Ovary (tissue), 9 donors: ENCODE measurements around the gene ARMC2. TPM values are rescaled to one million over a fixed set of nuclear protein-coding genes. Genes with fewer than 3 reads are reported as not detected.

Experiments
- DNase-seq, 5 donors: peaks; one replicate each; pipeline ENCODE4 v3.0.0-alpha.2; 2019 to 2020
- H3K27ac ChIP-seq, 2 donors: fragments of 200-600 bp; one replicate each; pipeline versions ENCODE4 v1.5.1 to v1.8.0; 2019 to 2022
- H3K27me3 ChIP-seq: fragments of 200-600 bp; one replicate; pipeline ENCODE4 v1.8.0; 2022
- H3K36me3 ChIP-seq: fragments of 200-600 bp; sonication (generic); one replicate; pipeline ENCODE4 v1.5.1; 2019
- H3K4me1 ChIP-seq: one replicate; pipeline ENCODE4 v1.8.1; 2013; ENCODE audit warnings: mild to moderate bottlenecking, moderate library complexity; ENCODE audit not compliant: insufficient read depth
- H3K4me3 ChIP-seq: fragments of 200-600 bp; sonication (generic); one replicate; pipeline ENCODE4 v1.5.1; 2017
- H3K9me3 ChIP-seq, 2 donors: fragments of 200-600 bp in 1 of 2; sonication (generic) in 1 of 2; one replicate each; pipeline versions ENCODE4 v1.5.1 to v1.8.1; 2013 to 2019; ENCODE audit warnings: mild to moderate bottlenecking in 1 of 2, moderate library complexity in 1 of 2
- CTCF ChIP-seq, 3 donors: fragments of 450-650 bp in 2 of 3; fragments of 200-600 bp in 1 of 3; IDR thresholded peaks; one replicate each; pipeline versions ENCODE4 v1.5.1 to v1.8.0; 2016 to 2022; ENCODE audit warnings: antibody characterized with exemption in 3 of 3, mild to moderate bottlenecking in 1 of 3
- EP300 ChIP-seq: sonication (generic); formaldehyde crosslinking; IDR thresholded peaks from one replicate; pipeline ENCODE4 v1.6.1; 2017; ENCODE audit warnings: antibody characterized with exemption
- POLR2A ChIP-seq: fragments of 450-650 bp; IDR thresholded peaks from one replicate; pipeline ENCODE4 v1.6.1; 2017; ENCODE audit warnings: antibody characterized with exemption, mild to moderate bottlenecking, moderate library complexity
- WGBS, 3 donors: extraction: QIAGEN DNeasy Blood & Tissue Kit in 1 of 3; methylation state at CpG; one replicate each; pipeline versions ENCODE4 v1.1.5 to v1.1.7; 2013 to 2017; 5-methylcytosine and 5-hydroxymethylcytosine counted together
- intact Hi-C, 4 donors: fragments of 100-400 bp; cut with DNase I; formaldehyde crosslinking; loops; one replicate each; pipeline versions ENCODE4 v1.11.0 to v1.15.1; 2022 to 2023
- polyA plus RNA-seq, 2 donors: library from polyadenylated mRNA; stranded (reverse); fragments of 200-250 nt in 1 of 2; fragments of 350-450 nt in 1 of 2; fragmentation: Illumina TruSeq in 1 of 2; extraction: RNeasy Lipid Tissue Mini Kit (QIAGEN cat#74804) in 1 of 2; gene quantifications; one replicate each; pipeline ENCODE4 v1.2.3, GENCODE V29; 2013 to 2014
- total RNA-seq, 7 donors: library from RNA; depleted of rRNA in 2 of 7; stranded (reverse); fragments of >200 nt in 2 of 7; fragmentation: NEBNext Ultra II Directional in 3 of 7; extraction: Animal tissue kit (Norgen Biotek cat#: 25700) in 3 of 7; gene quantifications; one replicate each; pipeline versions ENCODE4 v1.1.0 to v1.2.4, GENCODE V29; 2016 to 2023
- donor health status: DM: no; HTN: no; CAD: no; lungs with moderate emphysema.
- donor health status: DM: no; HTN: no; CAD: no.
- donor health status: Bipolar disorder and iron deficiency.
- donor health status: DM: yes; HTN: yes; CAD: no.
- donor health status: DM: no; HTN: no; CAD: no.
- donor health status: DM: yes; HTN: yes; CAD: no.

ARMC2 gene
- total and polyA plus RNA-seq, 9 donors = 3.2 to 14.7 (median 9.2) TPM

- intact Hi-C loops = no loop called here
- DNase-seq = no peak
- H3K27ac ChIP-seq = no peak overlapping the region
Observed at GRCh38 chr6:108915258-108915657, 67.0 kb downstream of the ARMC2 start.

GRCh38 chr6:108916026-108916686 is 67.9 kb downstream of the ARMC2 start:
- TF ChIP-seq CTCF (IDR thresholded peaks at IDR 0.05) = no peak
- no peak for TF ChIP-seq POLR2A
- TF ChIP-seq EP300 = no peak
- Histone ChIP-seq H3K27me3 (no peaks in the 10 kb centered on the region), H3K4me1 (peaks cover 2% of the 10 kb centered on the region), H3K27ac (no peak overlapping the region), H3K4me3 (no peak overlapping the region), H3K9me3 (no peaks in the 10 kb centered on the region), H3K36me3 (no peaks in the 10 kb centered on the region)
- 83 to 94% (median 91%) methylated on average over 6 of the region's 6 CpGs for WGBS, 3 donors
- DNase-seq = no peak
- intact Hi-C loops = no loop called here

More at GRCh38 chr6:108915258-108915657, 67.0 kb downstream of the ARMC2 start:
- Histone ChIP-seq H3K27me3 (no peaks in the 10 kb centered on the region), H3K4me1 (no peaks in the 10 kb centered on the region), H3K36me3 (no peaks in the 10 kb centered on the region), H3K4me3 (no peak overlapping the region), H3K9me3 (no peaks in the 10 kb centered on the region)
- WGBS, 3 donors = 76 to 82% (median 79%) methylated on average over 5 of the region's 5 CpGs
- TF ChIP-seq CTCF (IDR thresholded peaks at IDR 0.05) (no peak), POLR2A (no peak), EP300 (no peak)

- no peak overlapping the region for H3K27ac ChIP-seq
- WGBS, 3 donors = 78 to 93% (median 80%) methylated on average over 1 of the region's 1 CpG
- H3K9me3 ChIP-seq = no peaks in the 10 kb centered on the region
- intact Hi-C loops = no loop called here
- no peaks in the 10 kb centered on the region for H3K27me3 ChIP-seq
- TF ChIP-seq EP300 (no peak), POLR2A (no peak), CTCF (IDR thresholded peaks at IDR 0.05) (no peak)
- H3K4me3 ChIP-seq = no peak overlapping the region
- peaks cover 2% of the 10 kb centered on the region for H3K4me1 ChIP-seq
- no peak for DNase-seq
- no peaks in the 10 kb centered on the region for H3K36me3 ChIP-seq
Observed at GRCh38 chr6:108920751-108921150, 72.5 kb downstream of the ARMC2 start.

GRCh38 chr6:108921547-108922361 is 73.5 kb downstream of the ARMC2 start:
- H3K27me3 ChIP-seq = no peaks in the 10 kb centered on the region
- no peaks in the 10 kb centered on the region for H3K36me3 ChIP-seq
- H3K9me3 ChIP-seq = no peaks in the 10 kb centered on the region
- H3K4me1 ChIP-seq = peaks cover 2% of the 10 kb centered on the region
- peak in 3 of 5 donors; percentile 32 to 65 (median 33) for DNase-seq
- H3K27ac ChIP-seq = no peak overlapping the region
- no peak overlapping the region for H3K4me3 ChIP-seq
- TF ChIP-seq POLR2A = no peak
- no peak for TF ChIP-seq CTCF (IDR thresholded peaks at IDR 0.05)
- TF ChIP-seq EP300 = no peak
- intact Hi-C loops = no loop called here
- 63 to 68% (median 63%) methylated on average over 9 of the region's 9 CpGs for WGBS, 3 donors
